ENCODE data around the gene PRDM2. TPM values are rescaled to one million over a fixed set of nuclear protein-coding genes. Genes with fewer than 3 reads are reported as not detected.

The PRDM2 gene
- total RNA-seq, 1 donor, result 13.5 TPM

DNA sequence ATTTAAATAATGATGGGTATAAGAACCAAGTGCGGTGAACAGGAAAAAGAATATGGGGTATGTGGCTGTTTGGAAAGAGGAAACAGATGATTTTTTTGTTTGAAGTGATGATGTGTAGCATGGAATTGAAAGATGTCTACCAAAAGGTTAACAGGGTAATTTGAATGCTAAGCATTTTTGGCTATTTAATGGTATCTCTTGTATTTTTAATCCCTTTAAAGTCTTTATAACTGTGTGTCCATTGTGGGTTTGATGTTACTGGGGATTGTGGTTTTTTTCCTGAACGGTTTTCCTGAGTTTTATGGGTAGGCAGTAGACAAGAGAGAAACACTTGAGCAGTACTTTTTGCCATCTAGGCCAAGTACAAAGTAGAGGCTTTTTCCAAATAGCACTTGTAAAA, 63.2 kb downstream of the PRDM2 start:
- no peak for DNase-seq (ENCODE audit: low read depth in 2 of 3, low spot score in 2 of 3)

DNA sequence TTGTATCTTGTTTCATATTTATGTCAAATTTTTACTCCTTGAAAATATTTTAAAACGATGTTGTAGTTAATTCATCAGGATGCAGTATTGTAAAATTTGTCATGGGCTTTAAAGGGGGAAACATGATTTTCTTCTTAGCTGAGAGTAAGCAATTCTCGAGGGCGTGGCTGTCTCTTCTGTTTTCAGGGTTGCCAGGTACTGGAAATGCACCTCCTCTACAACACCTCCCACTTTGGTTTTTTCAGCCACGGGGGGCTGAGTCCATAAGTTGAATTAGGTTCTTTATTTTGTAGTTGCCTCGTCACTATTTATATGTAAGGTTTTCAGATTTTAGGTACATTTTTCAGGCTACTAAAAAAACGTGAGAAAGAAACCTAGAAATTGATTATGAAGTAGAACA, 64.0 kb downstream of the PRDM2 start:
- no peak for DNase-seq (ENCODE audit: low read depth in 2 of 3, low spot score in 2 of 3)

DNA sequence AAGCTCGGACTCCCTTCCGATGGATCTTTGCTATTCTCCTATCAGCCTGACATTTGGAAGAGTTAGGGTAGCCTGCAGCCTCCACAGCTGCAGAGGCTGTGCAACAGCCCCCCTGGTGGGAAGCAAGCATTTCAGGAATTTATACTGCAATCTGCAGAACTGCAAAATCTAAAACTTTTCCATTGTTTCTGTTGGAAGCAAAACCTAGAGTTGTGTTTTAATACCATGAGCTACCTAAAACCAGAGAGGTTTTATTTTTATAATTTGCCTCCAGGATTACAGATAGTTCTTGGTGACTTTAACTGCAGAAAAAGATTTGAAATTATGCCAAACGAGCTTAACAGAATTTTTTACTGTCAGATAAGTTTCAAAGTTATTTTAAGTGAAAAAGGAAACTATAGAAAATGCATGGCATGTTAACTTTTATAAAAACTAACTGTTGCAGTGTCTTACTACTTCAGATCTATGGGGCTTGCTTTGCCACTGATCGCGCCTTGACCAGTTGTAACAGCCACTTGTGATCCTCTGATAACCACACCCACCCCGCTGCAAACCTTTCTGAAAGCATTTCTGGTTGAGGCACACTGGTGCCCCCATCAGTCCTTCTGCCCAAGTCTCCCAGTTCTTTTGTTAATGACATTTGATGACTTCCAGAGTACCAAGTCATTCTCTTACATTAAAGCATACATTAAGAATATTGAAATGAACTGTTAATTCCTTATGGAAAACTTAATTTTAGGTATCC, 64.8 kb downstream of the PRDM2 start:
- DNase-seq (ENCODE audit: low read depth in 2 of 3, low spot score in 2 of 3), result no peak

DNA sequence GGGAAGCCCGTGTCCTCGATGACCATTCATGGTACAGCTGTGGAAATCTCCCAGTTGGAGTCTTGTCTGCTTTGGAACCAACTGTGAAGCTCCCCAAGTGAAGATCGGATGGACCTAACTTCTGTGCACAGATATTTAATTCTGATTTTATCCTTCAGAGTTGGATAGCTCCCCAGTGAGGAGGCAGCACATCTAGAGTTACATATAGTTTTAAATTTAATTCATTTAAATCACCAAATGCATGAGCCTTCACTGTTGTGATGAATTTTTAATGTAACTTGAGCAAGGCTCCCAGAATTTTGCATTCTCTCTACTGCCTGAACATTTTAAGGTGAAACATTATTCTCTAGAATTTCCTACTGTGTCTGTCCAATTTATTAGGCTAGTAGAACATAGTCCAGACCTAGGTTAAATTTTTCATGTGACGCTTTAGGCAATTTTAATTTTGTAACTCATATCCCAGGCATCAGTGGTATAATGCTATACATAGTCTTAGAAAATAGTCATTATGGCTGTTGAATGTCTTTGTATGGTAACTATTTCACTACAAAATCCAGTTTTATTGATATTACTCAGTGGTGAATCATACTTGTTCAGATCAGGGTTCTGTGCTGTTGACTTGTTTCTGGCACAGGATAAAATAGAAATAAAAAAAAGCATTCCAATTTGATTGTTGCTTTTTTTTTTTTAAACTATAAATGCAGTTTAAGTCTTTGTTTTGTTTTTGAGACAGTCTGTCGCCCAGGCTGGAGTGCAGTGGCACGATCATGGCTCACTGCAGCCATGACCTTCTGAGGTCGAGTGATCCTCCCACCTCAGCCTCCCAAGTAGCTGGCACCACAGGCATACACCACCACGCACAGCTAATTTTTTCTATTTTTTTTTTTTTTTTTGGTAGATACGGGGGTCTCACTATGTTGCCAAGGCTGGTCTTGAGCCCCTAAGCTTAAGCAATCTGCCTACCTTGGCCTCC, 66.9 kb downstream of the PRDM2 start:
- no peak for DNase-seq (ENCODE audit: low read depth in 2 of 3, low spot score in 2 of 3)

DNA sequence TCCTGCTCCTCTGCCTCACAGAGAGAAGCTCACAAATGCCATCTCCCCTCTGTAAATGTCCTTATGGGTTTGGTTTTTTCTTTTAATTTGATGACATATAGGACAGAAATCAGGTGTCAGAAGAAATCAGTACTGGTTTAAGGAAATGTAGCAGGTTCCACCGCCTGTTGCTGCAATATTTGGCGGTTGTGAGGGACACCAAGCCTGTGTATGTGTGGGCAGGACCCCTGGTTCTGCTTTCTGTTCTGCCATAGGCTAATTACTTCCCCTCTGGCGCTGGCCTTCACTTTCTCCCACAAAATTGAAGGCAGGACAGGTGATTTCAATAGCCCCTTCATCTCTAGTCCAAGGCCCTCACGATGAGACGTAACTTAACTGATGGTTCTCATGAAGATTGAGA, 69.2 kb downstream of the PRDM2 start:
- DNase-seq (ENCODE audit: low read depth in 2 of 3, low spot score in 2 of 3), result no peak

DNA sequence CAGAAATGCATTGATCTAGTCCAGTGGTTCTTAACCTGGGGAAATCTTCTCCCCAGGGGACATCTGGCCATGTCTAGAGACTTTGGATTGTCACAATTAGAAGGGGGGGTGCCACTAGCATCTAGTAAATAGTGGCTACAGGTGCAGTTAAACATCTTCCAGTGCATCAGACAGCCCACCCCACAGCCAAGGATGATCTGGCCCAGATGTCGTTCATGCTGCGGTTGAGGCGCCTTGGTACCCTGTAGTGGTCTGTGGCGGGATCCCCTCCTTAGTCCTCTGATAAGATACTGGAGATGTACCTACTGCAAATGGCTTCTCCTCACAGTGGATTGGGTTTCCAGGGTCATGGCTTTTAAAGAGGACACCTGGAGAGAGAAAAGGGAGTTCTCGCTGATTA, 69.8 kb downstream of the PRDM2 start:
- DNase-seq (ENCODE audit: low read depth in 2 of 3, low spot score in 2 of 3), result no peak

DNA sequence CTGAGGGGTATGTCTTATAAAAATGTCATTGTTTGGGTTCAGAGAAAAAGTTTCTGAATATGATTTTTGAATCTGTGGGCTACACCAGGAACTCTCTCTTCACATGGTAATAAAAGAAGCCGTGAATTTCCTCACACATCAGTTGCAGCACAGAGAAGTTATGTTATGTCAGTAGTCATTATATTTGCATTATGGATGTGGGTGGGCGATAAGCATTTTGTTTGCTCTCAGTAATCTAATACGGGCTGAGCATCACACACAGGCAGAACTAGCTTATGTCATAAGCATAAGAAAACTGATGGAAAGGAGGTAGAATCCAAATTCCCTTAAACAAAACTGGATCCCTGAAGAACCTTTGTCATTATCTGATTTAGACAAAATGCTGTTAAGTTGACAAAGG, 70.8 kb downstream of the PRDM2 start:
- DNase-seq (ENCODE audit: low read depth in 2 of 3, low spot score in 2 of 3), result no peak

DNA sequence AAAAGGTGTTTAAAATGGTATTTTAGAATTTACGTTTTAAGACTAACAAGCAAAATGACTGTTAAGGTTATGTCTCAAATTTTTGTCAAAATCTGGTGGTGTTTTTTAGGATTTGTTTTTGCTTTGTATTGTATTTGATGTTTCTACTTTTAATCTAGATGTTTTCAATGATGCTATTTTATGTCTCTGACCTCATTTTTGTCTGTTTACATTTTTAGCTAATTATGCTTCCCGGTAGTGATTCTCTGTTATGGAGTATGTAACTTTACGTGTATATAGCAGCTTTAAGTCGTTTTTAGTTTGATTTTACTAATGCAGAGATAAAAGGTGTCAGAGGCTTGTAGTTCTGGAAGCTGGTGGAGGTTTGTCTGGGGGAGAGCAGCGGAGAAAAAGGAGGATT, 71.8 kb downstream of the PRDM2 start:
- no peak for DNase-seq (ENCODE audit: low read depth in 2 of 3, low spot score in 2 of 3)

DNA sequence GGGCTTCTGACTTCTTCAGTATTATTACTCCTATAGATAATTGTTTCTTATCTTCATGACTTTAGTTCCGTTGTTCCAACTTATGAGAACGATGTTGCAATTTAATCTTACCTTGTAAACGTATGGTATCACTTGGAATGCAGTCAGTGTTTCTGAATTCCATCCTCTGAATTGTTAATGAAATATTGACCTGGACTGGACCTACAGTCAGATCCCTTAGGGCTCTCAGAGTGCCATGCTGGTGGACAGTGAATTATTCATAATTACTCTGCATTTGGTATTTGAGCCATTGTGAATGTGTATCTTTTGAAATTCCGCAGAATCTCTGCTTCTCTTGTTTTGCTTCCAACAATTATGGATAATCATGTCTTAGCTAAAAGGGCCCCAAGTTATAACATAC, 72.3 kb downstream of the PRDM2 start:
- DNase-seq (ENCODE audit: low read depth in 2 of 3, low spot score in 2 of 3), result no peak

DNA sequence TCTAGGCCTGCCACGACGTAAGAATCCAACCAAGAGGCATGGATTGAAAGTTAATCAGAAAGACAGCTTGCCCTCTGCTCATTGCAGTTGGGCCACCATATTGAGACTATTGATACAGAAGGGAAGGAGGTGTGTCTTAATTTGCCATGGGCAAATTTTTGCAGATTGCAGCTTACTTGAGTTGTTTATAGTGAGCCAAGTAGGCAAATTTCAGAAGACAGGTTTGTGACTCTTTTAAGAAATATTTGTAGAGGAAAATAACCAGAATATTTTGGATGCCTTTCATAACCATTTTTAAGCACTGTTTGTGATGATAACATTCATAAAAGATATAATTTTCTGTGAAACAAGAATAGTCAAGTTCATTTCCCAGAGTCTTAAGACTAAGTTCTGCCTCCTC, 74.1 kb downstream of the PRDM2 start:
- no peak for DNase-seq (ENCODE audit: low read depth in 2 of 3, low spot score in 2 of 3)

DNA sequence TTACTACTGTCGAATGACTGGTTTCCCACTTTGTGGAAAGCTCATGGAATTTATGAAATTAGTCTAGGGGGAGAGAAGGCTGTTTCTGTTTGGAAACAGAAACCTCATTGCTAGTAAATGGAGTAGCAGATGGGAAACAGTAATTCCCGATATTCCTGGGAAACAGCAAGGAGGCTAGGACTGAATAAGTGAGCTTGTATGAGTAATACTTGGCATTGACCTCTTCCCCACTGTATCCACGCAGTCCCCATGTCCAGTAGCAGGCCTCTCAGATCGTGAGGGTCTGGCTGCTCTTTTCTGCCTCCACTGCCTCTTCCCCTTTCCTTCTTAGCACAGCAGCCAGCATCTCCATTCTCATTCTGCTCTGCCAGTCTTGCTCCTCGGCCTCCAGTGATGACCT, 75.5 kb downstream of the PRDM2 start:
- no peak for DNase-seq (ENCODE audit: low read depth in 2 of 3, low spot score in 2 of 3)

DNA sequence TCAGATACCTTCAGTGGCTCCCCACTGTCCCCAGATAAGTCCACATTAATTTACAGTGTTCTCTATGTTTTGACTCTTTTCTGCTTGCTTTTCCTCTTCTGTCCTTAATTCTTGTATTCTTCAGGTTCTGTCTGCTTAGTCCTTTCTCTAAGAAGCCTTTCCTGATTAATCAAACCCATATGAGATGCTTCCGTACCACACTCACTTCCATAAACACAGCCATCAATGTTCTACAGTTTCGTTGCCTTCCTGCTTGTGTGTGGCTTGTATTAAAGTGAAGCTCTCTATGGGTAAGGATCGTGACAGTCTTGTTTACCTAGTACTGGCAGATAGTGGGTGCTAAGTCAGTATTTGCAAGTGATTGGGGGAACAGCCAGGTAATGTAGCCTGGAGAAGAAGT, 75.9 kb downstream of the PRDM2 start:
- DNase-seq (ENCODE audit: low read depth in 2 of 3, low spot score in 2 of 3), result no peak

DNA sequence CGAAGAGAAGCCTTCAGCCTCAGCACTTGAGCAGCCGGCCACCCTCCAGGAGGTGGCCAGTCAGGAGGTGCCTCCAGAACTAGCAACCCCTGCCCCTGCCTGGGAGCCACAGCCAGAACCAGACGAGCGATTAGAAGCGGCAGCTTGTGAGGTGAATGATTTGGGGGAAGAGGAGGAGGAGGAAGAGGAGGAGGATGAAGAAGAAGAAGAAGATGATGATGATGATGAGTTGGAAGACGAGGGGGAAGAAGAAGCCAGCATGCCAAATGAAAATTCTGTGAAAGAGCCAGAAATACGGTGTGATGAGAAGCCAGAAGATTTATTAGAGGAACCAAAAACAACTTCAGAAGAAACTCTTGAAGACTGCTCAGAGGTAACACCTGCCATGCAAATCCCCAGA, 78.4 kb downstream of the PRDM2 start:
- DNase-seq (ENCODE audit: low read depth in 2 of 3, low spot score in 2 of 3), result no peak

DNA sequence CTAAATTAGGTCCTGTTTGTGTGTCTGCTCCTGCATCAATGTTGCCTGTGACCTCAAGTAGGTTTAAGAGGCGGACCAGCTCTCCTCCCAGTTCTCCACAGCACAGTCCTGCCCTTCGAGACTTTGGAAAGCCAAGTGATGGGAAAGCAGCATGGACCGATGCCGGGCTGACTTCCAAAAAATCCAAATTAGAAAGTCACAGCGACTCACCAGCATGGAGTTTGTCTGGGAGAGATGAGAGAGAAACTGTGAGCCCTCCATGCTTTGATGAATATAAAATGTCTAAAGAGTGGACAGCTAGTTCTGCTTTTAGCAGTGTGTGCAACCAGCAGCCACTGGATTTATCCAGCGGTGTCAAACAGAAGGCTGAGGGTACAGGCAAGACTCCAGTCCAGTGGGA, 79.9 kb downstream of the PRDM2 start:
- DNase-seq (ENCODE audit: low read depth in 2 of 3, low spot score in 2 of 3), result no peak

DNA sequence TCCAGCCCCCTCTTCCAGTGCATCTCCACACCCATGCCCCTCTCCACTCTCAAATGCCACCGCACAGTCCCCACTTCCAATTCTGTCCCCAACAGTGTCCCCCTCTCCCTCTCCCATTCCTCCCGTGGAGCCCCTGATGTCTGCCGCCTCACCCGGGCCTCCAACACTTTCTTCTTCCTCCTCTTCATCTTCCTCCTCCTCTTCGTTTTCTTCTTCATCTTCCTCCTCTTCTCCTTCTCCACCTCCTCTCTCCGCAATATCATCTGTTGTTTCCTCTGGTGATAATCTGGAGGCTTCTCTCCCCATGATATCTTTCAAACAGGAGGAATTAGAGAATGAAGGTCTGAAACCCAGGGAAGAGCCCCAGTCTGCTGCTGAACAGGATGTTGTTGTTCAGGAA, 80.8 kb downstream of the PRDM2 start:
- no peak for DNase-seq (ENCODE audit: low read depth in 2 of 3, low spot score in 2 of 3)

DNA sequence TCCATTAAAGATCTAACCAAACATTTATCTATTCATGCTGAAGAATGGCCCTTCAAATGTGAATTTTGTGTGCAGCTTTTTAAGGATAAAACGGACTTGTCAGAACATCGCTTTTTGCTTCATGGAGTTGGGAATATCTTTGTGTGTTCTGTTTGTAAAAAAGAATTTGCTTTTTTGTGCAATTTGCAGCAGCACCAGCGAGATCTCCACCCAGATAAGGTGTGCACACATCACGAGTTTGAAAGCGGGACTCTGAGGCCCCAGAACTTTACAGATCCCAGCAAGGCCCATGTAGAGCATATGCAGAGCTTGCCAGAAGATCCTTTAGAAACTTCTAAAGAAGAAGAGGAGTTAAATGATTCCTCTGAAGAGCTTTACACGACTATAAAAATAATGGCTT, 81.2 kb downstream of the PRDM2 start:
- no peak for DNase-seq (ENCODE audit: low read depth in 2 of 3, low spot score in 2 of 3)

DNA sequence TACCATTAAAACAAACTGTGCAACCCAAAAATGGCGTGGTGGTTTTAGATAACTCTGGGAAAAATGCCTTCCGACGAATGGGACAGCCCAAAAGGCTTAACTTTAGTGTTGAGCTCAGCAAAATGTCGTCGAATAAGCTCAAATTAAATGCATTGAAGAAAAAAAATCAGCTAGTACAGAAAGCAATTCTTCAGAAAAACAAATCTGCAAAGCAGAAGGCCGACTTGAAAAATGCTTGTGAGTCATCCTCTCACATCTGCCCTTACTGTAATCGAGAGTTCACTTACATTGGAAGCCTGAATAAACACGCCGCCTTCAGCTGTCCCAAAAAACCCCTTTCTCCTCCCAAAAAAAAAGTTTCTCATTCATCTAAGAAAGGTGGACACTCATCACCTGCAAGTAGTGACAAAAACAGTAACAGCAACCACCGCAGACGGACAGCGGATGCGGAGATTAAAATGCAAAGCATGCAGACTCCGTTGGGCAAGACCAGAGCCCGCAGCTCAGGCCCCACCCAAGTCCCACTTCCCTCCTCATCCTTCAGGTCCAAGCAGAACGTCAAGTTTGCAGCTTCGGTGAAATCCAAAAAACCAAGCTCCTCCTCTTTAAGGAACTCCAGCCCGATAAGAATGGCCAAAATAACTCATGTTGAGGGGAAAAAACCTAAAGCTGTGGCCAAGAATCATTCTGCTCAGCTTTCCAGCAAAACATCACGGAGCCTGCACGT, 82.1 kb downstream of the PRDM2 start:
- DNase-seq (ENCODE audit: low read depth in 2 of 3, low spot score in 2 of 3), result no peak

DNA sequence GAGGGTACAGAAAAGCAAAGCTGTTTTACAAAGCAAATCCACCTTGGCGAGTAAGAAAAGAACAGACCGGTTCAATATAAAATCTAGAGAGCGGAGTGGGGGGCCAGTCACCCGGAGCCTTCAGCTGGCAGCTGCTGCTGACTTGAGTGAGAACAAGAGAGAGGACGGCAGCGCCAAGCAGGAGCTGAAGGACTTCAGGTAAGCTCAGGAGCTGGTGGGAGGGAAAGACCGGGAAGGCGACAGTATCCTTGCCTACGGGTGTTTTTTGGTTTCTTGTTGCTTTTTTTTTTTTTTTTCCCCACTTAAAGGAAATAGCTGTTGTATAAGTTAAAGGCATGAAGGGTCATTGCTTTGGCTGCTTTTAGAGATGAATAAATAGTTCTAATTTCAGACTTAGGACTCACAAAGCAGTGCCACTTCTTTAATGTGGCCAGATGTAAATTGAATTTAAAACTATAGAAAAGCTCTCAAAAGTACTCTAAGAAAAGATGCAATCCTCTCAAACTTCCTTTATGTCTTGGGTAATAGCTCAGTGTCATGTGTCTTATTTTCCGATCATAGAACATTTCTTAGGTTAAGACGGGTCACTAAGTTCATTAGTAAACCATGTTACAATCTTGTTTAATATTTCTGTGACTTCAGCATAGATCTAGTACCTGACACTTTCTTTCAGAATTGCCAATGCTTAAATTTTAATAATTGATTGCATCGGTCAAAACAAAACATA, 82.8 kb downstream of the PRDM2 start:
- DNase-seq (ENCODE audit: low read depth in 2 of 3, low spot score in 2 of 3), result no peak

DNA sequence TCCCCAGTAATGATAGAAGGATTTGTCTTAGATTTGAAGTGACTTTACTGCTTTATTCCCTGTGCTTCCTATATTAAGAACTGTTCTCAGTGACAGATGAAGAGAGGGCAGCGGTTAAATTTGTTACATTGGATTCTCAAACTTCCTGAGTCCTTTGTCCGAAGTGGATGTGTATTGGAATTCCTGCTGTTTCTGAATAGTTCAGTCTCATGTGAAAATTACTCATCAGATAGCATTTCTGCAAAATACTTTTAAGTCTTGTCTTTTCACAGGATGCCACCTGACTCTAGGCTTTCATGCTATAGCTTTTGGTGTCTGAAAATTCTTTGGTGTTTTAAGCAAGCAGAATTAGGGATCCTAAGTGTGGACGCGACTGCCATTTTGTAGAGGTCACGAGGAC, 83.6 kb downstream of the PRDM2 start:
- no peak for DNase-seq (ENCODE audit: low read depth in 2 of 3, low spot score in 2 of 3)

DNA sequence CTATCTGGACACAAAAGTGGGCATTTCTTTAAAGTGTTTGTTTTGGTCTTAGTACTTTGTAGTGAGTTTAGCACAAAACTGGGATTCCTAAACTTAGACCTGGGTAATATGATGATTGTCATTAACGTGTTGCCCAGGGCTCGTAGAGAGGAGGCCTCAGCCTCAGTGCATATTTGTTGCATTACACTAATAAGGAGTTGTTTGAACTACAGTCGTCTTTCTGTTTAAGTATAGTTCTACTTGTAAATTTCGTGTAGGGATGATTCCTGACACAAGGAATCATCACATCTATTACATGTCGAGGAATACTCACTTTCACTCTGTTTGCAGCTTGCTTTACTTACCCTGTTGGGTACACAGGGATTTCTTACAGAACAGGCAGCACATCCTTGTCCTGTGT, 85.0 kb downstream of the PRDM2 start:
- DNase-seq (ENCODE audit: low read depth in 2 of 3, low spot score in 2 of 3), result no peak

DNA sequence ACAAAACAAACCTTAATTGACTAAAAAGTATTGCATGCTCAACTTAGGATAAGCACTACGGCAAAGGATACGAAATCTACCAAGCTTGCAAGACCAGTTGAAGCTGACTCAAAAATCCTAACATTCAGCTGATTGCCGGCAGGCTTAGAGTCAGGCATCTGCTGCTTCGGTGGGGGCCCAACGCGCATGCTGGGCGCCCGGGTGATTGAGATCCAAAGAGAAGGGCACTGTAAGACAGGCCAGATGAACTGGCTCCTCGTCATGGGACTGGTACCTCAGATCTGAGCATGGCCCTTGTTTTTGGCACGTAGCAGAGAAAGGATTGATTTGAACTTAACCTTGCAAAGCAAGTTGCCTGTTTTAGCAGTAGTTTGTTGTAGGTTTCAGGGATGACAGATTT, 86.6 kb downstream of the PRDM2 start:
- DNase-seq (ENCODE audit: low read depth in 2 of 3, low spot score in 2 of 3), result no peak
